H1 (cell line): ENCODE results near the gene KCNC2. TPM values are rescaled to one million over a fixed set of nuclear protein-coding genes. Genes with fewer than 3 reads are reported as not detected.

ENCODE experiments used
- BACH1 ChIP-seq: IDR thresholded peaks from 2 replicates; pipeline ENCODE4 v1.6.1; 2012; ENCODE audit warnings: low read length, improper control_type of control experiment
- BCL11A ChIP-seq, 2 experiments: IDR thresholded peaks; one replicate each; pipeline ENCODE4 v1.6.1; 2011; ENCODE audit warnings: low read depth in 2 of 2, low read length in 2 of 2, mild to moderate bottlenecking in 2 of 2
- CREB1 ChIP-seq: IDR thresholded peaks from 2 replicates; pipeline ENCODE4 v1.6.1; 2012; ENCODE audit warnings: inconsistent platforms
- EGR1 ChIP-seq: IDR thresholded peaks from 2 replicates; pipeline ENCODE4 v1.6.1; 2011; ENCODE audit warnings: low read depth, low read length, borderline replicate concordance
- HDAC2 ChIP-seq, 2 experiments: fragments of 300-600 bp in 1 of 2; sonication (generic) in 1 of 2; IDR thresholded peaks; 2 replicates each; pipeline ENCODE4 v1.6.1; 2011 to 2012; ENCODE audit warnings: low read depth in 2 of 2, low read length in 2 of 2, mild to moderate bottlenecking in 2 of 2, moderate library complexity in 2 of 2, borderline replicate concordance in 1 of 2, inconsistent platforms in 1 of 2
- HDAC6 ChIP-seq: IDR thresholded peaks from one replicate; pipeline ENCODE4 v1.7.1; 2012; ENCODE audit warnings: low read depth, mild to moderate bottlenecking, inconsistent platforms, low read length, moderate library complexity
- JUN ChIP-seq: IDR thresholded peaks from 2 replicates; pipeline ENCODE4 v1.6.1; 2011; ENCODE audit warnings: low read depth, mild to moderate bottlenecking, improper control_type of control experiment, low read length
- PHF8 ChIP-seq: fragments of 200-600 bp; sonication (generic); conservative IDR thresholded peaks from 2 replicates; pipeline ENCODE4 v1.7.1; 2012; ENCODE audit warnings: low read depth, mild to moderate bottlenecking, inconsistent platforms, low read length, moderate library complexity
- RXRA ChIP-seq: IDR thresholded peaks from 2 replicates; pipeline ENCODE4 v1.6.1; 2011; ENCODE audit warnings: low read depth, mild to moderate bottlenecking, low read length, moderate library complexity; ENCODE audit not compliant: insufficient read depth
- SP4 ChIP-seq: IDR thresholded peaks from 2 replicates; pipeline ENCODE4 v1.6.1; 2012; ENCODE audit warnings: low read length, inconsistent platforms
- SRF ChIP-seq: IDR thresholded peaks from 2 replicates; pipeline ENCODE4 v1.6.1; 2011; ENCODE audit warnings: mild to moderate bottlenecking, low read depth, low read length, moderate library complexity
- TAF1 ChIP-seq: IDR thresholded peaks from 2 replicates; pipeline ENCODE4 v1.6.1; 2011; ENCODE audit warnings: mild to moderate bottlenecking, low read depth, low read length
- TAF7 ChIP-seq: optimal IDR thresholded peaks from 2 replicates; pipeline ENCODE3; 2011; ENCODE audit warnings: low read depth, mild to moderate bottlenecking, inconsistent platforms, low read length, moderate library complexity, borderline replicate concordance
- TEAD4 ChIP-seq: IDR thresholded peaks from 2 replicates; pipeline ENCODE4 v1.6.1; 2012; ENCODE audit warnings: low read depth, low read length, inconsistent platforms, mixed read lengths
- YY1 ChIP-seq: IDR thresholded peaks from 2 replicates; pipeline ENCODE4 v1.6.1; 2011; ENCODE audit warnings: low read depth, mild to moderate bottlenecking, low read length
- polyA plus RNA-seq, 7 experiments: library from polyadenylated mRNA; depleted of rRNA in 3 of 7; stranded (reverse) in 5 of 7; unstranded in 2 of 7; fragments of >200 nt in 5 of 7; fragments of 200-250 nt in 2 of 7; gene quantifications; 1 replicate in 5 of 7; 2 replicates in 1 of 7; 4 replicates in 1 of 7; pipeline versions ENCODE4 v1.2.1 to v1.2.3, GENCODE V29; 2011 to 2013; ENCODE audit warnings: missing spikeins in 2 of 7, mixed read lengths in 2 of 7
- total RNA-seq: library from RNA; stranded (reverse); fragmentation: NEBNext Ultra II Directional; extraction: Animal tissue kit (Norgen Biotek cat#: 25700); gene quantifications from 2 replicates; pipeline ENCODE4 v1.2.1, GENCODE V29; 2021
- TF ChIP-seq, protein P1 (sequence below): IDR thresholded peaks from 2 replicates; pipeline ENCODE4 v1.6.1; 2012; ENCODE audit warnings: low read length, inconsistent platforms
- TF ChIP-seq, protein P2 (sequence below): IDR thresholded peaks from 2 replicates; pipeline ENCODE4 v1.6.1; 2012; ENCODE audit warnings: inconsistent platforms

The KCNC2 gene
- total and polyA plus RNA-seq, 2 of the 8 experiments (the other 6 are each of a cell fraction or from before 2014, with no cell fraction given) = 0.03 TPM; not detected in 1

DNA sequence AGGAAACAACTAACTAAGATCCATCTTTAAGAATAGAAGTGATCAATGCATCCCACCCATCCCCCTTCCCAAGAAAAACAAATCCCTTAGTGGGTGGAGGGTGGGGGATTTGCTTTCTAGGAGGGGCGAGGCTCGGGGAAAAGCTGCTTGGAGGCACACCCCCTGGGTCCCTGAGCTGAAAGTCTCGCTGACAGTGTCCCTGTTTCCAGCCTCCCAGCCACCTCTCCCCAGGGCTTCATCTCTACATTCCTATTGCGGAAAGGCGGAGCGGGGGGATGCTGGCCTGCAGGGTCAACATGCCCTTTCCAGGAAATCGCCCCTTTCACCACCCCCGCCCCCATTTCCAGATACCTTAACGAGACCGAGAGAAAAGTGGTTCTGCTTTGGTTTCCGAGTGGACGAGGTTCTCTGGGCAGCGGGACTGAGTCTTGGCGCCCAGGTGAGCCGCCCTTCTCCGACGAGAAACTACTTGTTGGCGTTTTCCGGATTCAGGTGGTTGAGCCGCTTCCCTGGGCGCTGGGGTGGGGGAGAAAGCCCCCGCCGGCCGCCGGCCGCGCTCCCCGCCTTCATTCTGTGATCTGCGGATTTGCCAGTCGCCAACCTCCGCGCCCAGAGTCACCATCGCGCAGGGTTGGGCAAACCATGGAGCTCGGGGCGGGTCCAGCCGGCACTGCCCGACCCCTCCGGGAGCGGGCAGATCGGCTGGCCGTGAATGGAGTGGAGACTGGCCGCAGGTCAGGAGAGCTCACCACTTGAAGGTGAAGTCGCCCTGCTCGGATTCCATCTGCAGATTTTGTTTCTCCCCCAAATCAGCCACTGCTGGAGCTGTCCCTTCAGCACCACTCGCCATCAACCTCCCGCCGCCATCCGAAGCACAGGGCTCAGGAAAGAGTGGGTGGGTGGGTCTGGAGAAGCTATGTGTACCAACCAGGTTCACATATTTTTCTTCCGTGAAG lies 505 bp downstream of the KCNC2 start (continued):
- peak in 1 of 2 experiments; percentile 82; a peak in 2 of 4 replicates for TF ChIP-seq HDAC2 (IDR thresholded peaks at IDR 0.05; ENCODE audit: borderline replicate concordance in 1 of 2, low read depth in 2 of 2, low read length in 2 of 2)
- no peak for TF ChIP-seq BACH1
- peak; percentile 66 for TF ChIP-seq YY1
- TF ChIP-seq TAF1 = peak; percentile 42; the same call in 1 of the 2 replicates
- 0 out of 2 replicates have a peak, but pooled peaks have one; percentile 24 for TF ChIP-seq EGR1
- no peak for TF ChIP-seq HDAC6
- no peak for TF ChIP-seq JUN
- no peak for TF ChIP-seq CREB1
- no peak for TF ChIP-seq BCL11A (IDR thresholded peaks at IDR 0.05; ENCODE audit: low read depth in 2 of 2, low read length in 2 of 2)
- TF ChIP-seq TEAD4 = peak; percentile 45; the same call in 1 of the 2 replicates
- no peak for TF ChIP-seq SRF
- TF ChIP-seq, protein P1, sequence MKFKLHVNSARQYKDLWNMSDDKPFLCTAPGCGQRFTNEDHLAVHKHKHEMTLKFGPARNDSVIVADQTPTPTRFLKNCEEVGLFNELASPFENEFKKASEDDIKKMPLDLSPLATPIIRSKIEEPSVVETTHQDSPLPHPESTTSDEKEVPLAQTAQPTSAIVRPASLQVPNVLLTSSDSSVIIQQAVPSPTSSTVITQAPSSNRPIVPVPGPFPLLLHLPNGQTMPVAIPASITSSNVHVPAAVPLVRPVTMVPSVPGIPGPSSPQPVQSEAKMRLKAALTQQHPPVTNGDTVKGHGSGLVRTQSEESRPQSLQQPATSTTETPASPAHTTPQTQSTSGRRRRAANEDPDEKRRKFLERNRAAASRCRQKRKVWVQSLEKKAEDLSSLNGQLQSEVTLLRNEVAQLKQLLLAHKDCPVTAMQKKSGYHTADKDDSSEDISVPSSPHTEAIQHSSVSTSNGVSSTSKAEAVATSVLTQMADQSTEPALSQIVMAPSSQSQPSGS = no peak
- no peak for TF ChIP-seq PHF8
- TF ChIP-seq, protein P2, sequence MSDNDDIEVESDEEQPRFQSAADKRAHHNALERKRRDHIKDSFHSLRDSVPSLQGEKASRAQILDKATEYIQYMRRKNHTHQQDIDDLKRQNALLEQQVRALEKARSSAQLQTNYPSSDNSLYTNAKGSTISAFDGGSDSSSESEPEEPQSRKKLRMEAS = peak; percentile 9; the same call in 1 of the 2 replicates
- TF ChIP-seq SP4 = no peak
- peak; percentile 41 for TF ChIP-seq TAF7
- no peak for TF ChIP-seq RXRA
- TF ChIP-seq, all 59 proteins: peak for 10
